Heart left ventricle (tissue), 13 donors: Measurements from ENCODE around the gene NKAIN2.

ENCODE experiments used
- POLR2A ChIP-seq, 2 donors: fragments of 450-650 bp; IDR thresholded peaks; one replicate each; pipeline ENCODE4 v1.6.1; 2017; ENCODE audit warnings: antibody characterized with exemption in 2 of 2, mild to moderate bottlenecking in 2 of 2, moderate library complexity in 2 of 2
- TF ChIP-seq, protein P1 (sequence below), 12 donors: fragments of 200-600 bp; sonication (generic) in 4 of 12; IDR thresholded peaks; one replicate each; pipeline versions ENCODE4 v1.5.0 to v1.8.0; 2018 to 2022; ENCODE audit warnings: antibody characterized with exemption in 12 of 12, mild to moderate bottlenecking in 5 of 12
- donor health status: ischemic (EF 13 %, LVEDD 7.1; RV severe dilation, severe dysfunction).
- donor health status: DM: no; HTN: yes; CAD: no.
- donor health status: DM: no; HTN: no; CAD: no.
- donor health status: ischemic (EF 25% LVEDD 6.9; RV normal size, moderate dysfunction).
- donor health status: ischemic (EF 25% LVEDD 5.7; RV mildly dilated, moderate dysfunction).
- donor health status: ischemic (EF 35%, LVEDD 5.7; RV mildly dilated, moderate dysfunction).
- donor health status: nonischemic (EF 11% LVEDD 7.7; RV severe dilation, severe dysfunction).
- donor health status: DM: yes; HTN: yes; CAD: no.
- donor health status: PGD.
- donor health status: ischemic (EF 29% LVEDD 5.4; RV normal size, mild dysfunction).
- donor health status: nonischemic (EF 23%, LVEDD 6.1; RV moderate dilation, normal function).

DNA sequence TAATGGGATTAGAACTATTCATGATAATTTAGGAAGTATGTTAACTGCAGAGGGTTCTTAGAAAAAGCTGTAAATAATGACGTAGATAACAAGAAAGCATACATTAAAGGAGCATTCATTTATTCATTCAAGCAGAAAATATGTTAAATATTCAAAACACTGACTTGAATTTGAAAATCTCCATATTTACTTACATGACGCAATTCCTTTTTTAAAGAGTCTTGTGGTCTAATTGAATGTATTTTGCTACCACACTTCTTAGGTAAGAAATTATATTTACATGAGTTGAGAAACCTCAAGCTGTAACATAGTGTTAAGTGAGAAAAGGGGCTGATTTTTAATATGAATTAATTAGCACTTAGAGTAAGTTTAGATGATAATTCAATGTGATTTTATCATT, 38.9 kb upstream of the NKAIN2 start:
- TF ChIP-seq, protein P1, sequence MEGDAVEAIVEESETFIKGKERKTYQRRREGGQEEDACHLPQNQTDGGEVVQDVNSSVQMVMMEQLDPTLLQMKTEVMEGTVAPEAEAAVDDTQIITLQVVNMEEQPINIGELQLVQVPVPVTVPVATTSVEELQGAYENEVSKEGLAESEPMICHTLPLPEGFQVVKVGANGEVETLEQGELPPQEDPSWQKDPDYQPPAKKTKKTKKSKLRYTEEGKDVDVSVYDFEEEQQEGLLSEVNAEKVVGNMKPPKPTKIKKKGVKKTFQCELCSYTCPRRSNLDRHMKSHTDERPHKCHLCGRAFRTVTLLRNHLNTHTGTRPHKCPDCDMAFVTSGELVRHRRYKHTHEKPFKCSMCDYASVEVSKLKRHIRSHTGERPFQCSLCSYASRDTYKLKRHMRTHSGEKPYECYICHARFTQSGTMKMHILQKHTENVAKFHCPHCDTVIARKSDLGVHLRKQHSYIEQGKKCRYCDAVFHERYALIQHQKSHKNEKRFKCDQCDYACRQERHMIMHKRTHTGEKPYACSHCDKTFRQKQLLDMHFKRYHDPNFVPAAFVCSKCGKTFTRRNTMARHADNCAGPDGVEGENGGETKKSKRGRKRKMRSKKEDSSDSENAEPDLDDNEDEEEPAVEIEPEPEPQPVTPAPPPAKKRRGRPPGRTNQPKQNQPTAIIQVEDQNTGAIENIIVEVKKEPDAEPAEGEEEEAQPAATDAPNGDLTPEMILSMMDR (IDR thresholded peaks at IDR 0.05): no peak
- no peak for TF ChIP-seq POLR2A (IDR thresholded peaks at IDR 0.05)
